Stimulated activated CD8-positive, alpha-beta memory T cell treated with anti-CD3 and anti-CD28 coated beads, Interleukin-2, amount 100 ng/mL, for 1 hour (primary cell): ENCODE measurements around the gene TLE2.
"Not testable (repeated sequence)": the region's sequence is repeated elsewhere in the genome, so short reads cannot be mapped to it uniquely, and the experiment has no call there.

Experiments
- DNase-seq, 2 donors: peaks; one replicate each; pipeline ENCODE4 v3.0.0-alpha.2; 2020; ENCODE audit warnings: low read depth in 2 of 2

Gene TLE2

DNA sequence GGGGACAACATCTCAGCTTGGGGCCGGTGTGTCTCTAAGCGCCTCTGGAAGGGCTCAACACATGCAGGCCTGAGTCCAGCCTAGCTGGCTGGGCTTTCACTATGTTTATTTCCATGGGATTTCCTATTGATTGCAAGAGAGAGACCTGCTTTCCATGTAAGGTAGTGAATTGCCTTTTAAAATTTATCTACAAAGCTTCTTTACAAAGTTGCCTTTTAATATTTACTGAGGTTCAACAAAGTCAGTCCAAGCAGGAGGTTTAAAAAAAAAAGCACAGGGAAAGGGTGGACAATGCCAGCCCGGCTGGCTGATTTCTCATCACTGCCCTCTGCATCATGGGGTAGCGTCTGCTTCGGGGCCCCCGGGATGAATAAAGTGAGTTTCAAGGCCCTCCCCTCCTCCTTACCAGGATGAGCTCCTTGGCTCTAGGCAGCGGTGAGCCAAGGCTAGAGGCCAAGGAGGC lies 15.8 kb downstream of the TLE2 start:
- DNase-seq: no peak

DNA sequence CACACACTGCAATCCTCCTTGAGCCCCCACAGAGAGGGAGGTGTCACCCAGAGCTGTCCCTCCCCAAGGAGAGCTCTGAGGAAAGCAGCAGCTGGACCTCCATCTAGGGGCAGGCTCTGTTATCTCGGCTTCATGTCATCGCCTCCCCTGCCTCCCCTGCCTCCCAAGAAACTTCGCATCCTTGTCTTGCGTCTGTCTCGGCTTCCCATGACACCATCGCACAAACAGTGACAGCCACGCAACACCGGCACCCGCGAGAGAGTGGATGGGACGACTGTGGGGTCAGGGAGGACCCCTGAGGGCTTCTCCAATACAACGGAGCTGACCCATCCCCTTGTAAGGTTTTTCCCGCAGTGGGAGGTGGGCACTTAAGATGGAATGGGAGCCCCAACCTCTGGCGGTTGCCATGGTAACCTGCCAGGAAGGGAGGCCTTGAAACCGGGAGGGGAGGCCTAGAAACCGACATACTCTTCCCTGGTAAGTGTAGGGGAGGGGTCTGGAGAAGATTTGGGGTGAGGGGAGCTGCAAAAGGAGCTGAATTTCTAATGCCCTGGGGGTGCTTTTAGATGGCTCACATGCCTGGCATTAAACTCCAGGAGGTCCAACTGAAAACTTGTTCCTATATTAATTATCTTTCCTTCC lies 16.3 kb downstream of the TLE2 start:
- DNase-seq: no peak

DNA sequence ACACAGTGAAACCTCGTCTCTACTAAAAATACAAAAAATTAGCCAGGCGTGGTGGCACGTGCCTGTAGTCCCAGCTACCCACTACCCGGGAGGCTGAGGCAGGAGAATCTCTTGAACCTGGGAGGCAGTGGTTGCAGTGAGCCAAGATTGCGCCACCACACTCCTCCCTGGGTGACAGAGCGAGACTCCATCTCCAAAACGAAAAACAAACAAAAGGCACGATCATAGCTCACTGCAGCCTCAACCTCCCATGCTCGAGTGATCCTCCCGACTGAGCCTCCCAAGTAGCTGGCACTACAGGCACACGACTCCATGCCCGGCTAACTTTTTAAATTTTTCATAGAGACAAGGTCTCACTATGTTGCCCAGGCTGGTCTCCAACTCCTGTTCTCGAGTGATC lies 17.0 kb downstream of the TLE2 start:
- not testable (repeated sequence) for DNase-seq

GRCh38 chr19:3010871-3011270 lies 18.2 kb downstream of the TLE2 start:
- no peak for DNase-seq

GRCh38 chr19:3008994-3009393 lies 20.1 kb downstream of the TLE2 start:
- no peak for DNase-seq

DNA sequence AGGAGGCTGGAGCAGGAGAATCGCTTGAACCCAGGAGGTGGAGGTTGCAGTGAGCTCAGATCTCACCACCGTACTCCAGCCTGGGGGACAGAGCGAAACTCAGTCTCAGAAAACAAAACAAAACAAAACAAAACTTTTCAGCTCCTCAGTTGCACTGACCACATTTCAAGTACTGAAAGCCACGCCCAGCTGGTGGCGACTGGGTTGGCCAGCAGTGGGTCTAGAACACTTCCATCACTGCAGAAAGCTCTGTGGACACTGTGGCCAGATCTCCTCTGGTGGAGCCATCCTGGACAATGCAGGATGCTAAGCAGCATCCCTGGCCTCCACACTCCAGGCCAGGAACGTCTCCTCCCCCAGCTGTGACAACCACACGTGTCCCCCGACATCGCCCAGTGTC lies 21.1 kb downstream of the TLE2 start:
- no peak for DNase-seq

GRCh38 chr19:3006075-3006767 lies 22.9 kb downstream of the TLE2 start:
- no peak for DNase-seq

- no peak for DNase-seq
Measured at GRCh38 chr19:3005345-3005744, 23.7 kb downstream of the TLE2 start.

DNA sequence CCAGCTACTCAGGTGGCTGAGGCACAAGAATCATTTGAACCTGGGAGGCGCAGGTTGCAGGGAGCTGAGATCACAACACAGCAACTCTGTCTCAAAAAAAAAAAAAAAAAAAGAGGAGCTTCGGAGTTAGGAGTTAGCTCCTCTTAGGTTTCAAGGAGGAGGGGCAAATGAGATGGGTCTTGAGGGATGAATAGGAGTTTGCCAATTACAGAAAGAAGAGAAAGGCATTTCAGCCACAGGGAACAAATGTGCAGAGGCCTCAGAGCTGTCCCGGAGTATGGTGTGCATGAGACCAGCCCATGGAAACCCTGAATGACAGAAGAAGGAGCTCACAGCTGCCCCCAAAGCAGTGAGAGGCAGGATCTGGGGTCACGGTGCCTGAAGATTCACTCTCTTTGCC lies 24.6 kb downstream of the TLE2 start:
- no peak for DNase-seq

- DNase-seq: no peak
Measured at GRCh38 chr19:3003046-3003445, 26.0 kb downstream of the TLE2 start.

DNA sequence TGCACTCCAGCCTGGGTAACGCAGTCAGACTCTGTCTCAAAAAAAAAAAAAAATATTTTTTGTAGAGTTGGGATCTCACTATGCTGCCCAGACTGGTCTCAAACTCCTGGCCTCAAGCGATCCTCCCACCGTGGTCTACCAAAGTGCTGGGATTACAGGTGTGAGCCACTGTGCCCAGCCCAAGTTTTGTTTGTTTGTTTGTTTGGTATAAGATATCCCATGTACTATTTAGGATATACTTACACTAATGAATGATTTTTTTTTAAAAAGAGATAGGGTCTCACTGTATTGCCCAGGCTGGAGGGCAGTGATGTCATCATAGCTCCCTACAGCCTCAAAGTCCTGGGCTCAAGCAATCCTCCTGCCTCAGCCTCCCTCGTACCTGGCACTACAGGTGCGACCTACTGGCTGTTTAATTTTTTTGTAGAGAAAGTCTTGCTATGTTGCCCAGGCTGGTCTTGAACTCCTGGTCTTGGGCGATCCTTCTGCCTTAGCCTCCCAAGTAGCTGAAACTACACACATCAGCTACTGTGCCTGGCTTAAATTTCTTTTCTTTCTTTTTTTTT lies 27.8 kb downstream of the TLE2 start:
- no peak for DNase-seq

GRCh38 chr19:2998642-2999041 lies 30.4 kb downstream of the TLE2 start:
- no peak for DNase-seq

GRCh38 chr19:2997720-2998119 lies 31.4 kb downstream of the TLE2 start:
- no peak for DNase-seq

GRCh38 chr19:2994588-2995131 lies 34.4 kb downstream of the TLE2 start:
- DNase-seq: no peak

DNA sequence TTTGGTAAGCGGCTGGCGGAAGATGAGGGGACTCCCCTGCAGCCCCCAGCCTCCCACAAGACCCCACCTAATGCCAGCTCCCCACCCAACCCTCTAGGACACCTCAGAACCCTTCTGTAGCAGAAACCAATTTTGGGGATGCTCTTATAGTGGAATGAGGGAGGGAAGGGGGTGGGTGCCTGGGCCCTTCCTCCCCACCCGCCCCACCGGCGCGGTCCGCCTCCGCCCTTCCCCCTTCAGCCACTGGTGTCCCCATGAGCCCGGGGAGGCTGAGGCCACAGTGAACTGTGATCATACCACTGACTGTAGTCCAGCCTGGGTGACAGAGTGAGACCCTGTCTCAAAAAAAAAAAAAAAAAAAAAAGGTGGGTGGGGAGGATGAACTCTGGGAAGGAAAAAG lies 35.5 kb downstream of the TLE2 start:
- DNase-seq: no peak

DNA sequence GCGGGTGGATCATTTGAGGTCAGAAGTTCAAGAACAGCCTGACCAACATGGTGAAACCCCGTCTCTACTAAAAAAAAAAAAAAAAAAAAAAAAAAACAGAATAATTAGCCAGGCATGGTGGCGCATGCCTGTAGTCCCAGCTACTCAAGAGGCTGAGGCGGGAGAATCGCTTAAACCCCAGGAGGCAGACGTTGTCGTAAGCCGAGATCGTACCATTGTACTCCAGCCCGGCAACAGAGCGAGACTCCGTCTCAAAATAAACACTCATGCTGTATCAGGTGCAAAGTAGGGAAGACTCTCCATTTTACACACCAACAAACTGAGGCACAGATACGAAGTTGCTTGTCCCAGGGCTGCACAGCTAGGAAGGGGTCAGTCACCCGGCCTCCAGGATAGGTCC lies 36.1 kb downstream of the TLE2 start:
- DNase-seq: no peak

DNA sequence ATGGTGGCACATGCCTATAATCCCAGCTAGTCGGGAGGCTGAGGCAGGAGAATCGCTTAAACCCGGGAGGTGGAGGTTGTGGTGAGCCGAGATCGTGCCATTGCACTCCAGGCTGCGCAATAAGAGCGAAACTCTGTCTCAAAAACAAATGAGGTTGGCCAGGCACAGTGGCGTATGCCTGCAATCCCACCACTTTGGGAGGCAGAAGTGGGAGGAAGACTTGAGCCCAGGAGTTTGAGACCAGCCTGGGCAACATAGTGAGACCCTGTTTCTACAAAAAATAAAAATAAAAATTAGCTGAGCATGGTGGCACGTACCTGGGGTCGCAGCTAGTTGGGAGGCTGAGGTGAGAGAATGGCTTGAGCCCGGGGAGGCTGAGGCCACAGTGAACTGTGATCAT lies 36.7 kb downstream of the TLE2 start:
- not testable (repeated sequence) for DNase-seq

GRCh38 chr19:2989236-2989946 lies 39.7 kb downstream of the TLE2 start:
- DNase-seq: no peak

GRCh38 chr19:2988568-2988967 lies 40.5 kb downstream of the TLE2 start:
- DNase-seq: no peak

DNA sequence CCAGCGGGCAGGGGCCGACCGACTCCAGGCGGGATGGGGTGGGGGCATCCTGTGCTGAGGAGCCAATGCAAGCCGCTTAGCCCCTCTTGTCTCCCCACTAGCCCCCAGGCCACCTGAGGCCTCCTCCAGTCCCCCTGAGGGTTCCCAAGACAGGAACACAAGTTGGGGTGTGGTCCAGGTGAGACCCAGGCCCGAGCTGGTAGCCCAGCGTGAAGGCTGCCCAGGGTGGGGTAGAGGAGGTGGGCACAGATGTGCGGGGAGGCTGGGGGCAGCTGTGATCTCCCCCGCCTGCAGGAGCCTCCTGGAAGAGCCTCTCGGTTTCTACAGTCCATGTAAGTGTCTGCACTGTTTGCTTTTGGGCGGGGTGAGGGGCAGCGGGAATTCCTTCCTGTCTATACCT lies 41.3 kb downstream of the TLE2 start:
- no peak for DNase-seq

GRCh38 chr19:2986951-2987524 lies 42.0 kb downstream of the TLE2 start:
- DNase-seq: no peak

GRCh38 chr19:2984215-2984528 lies 44.9 kb downstream of the TLE2 start:
- no peak for DNase-seq
